HG03354 (cell line): ENCODE measurements around the gene EYA4.

ENCODE experiments used
- ATAC-seq: cut with Tn5 transposase; IDR thresholded peaks from one replicate; pipeline ENCODE4 v1.9.1; 2021; ENCODE audit warnings: mild to moderate bottlenecking; ENCODE audit not compliant: unreplicated experiment, poor library complexity, severe bottlenecking

Gene EYA4

GRCh38 chr6:133424359-133424758 lies 183.2 kb downstream of the EYA4 start:
- ATAC-seq, result no peak

- ATAC-seq, result no peak
Measured at GRCh38 chr6:133426038-133426437, 184.9 kb downstream of the EYA4 start.

GRCh38 chr6:133428295-133428694 lies 187.1 kb downstream of the EYA4 start:
- ATAC-seq, result no peak

GRCh38 chr6:133430530-133430929 lies 189.4 kb downstream of the EYA4 start:
- no peak for ATAC-seq

GRCh38 chr6:133431031-133431430 lies 189.9 kb downstream of the EYA4 start:
- no peak for ATAC-seq

- ATAC-seq, result no peak
Measured at GRCh38 chr6:133432021-133432989, 191.1 kb downstream of the EYA4 start.

GRCh38 chr6:133435065-133435728 lies 194.0 kb downstream of the EYA4 start:
- ATAC-seq, result no peak

- no peak for ATAC-seq
Measured at GRCh38 chr6:133436652-133437051, 195.5 kb downstream of the EYA4 start.

GRCh38 chr6:133441491-133441890 lies 200.3 kb downstream of the EYA4 start:
- ATAC-seq, result no peak

GRCh38 chr6:133446789-133447188 lies 205.6 kb downstream of the EYA4 start:
- ATAC-seq, result no peak

GRCh38 chr6:133447924-133448323 lies 206.8 kb downstream of the EYA4 start:
- ATAC-seq, result no peak

GRCh38 chr6:133456439-133456838 lies 215.3 kb downstream of the EYA4 start:
- no peak for ATAC-seq

GRCh38 chr6:133456944-133457343 lies 215.8 kb downstream of the EYA4 start:
- no peak for ATAC-seq

- no peak for ATAC-seq
Measured at GRCh38 chr6:133460101-133460500, 218.9 kb downstream of the EYA4 start.

- ATAC-seq, result no peak
Measured at GRCh38 chr6:133463790-133464189, 222.6 kb downstream of the EYA4 start.

GRCh38 chr6:133466680-133467079 lies 225.5 kb downstream of the EYA4 start:
- no peak for ATAC-seq

GRCh38 chr6:133467231-133467981 lies 226.2 kb downstream of the EYA4 start:
- ATAC-seq, result no peak

- ATAC-seq, result no peak
Measured at GRCh38 chr6:133467982-133468380, 226.8 kb downstream of the EYA4 start.

- no peak for ATAC-seq
Measured at GRCh38 chr6:133468591-133468990, 227.4 kb downstream of the EYA4 start.

GRCh38 chr6:133474516-133474915 lies 233.4 kb downstream of the EYA4 start:
- no peak for ATAC-seq
